Calu3 (cell line): Measurements from ENCODE around the gene TMEM222. TPM values are rescaled to one million over a fixed set of nuclear protein-coding genes. Genes with fewer than 3 reads are reported as not detected.

Experiments
- BruUV-seq: library from RNA; stranded (reverse); fragments of 400-500 nt; replicated peaks from 2 replicates; lab custom pipeline; 2021; lab: Mats Ljungman, UMichigan
- CTCF ChIA-PET: fragments of 300-600 bp; sonication (Branson Sonifier 250); formaldehyde crosslinking; loops from one replicate; lab custom pipeline; 2022; ENCODE audit warnings: antibody characterized with exemption; lab: Charles Lee
- DNase-seq: peaks from one replicate; pipeline ENCODE4 v3.0.0; 2022
- H3K27ac Mint-ChIP-seq: one replicate; pipeline ENCODE4 v1.8.0; 2022; ENCODE audit warnings: mixed read lengths; ENCODE audit not compliant: unreplicated experiment
- H3K27me3 Mint-ChIP-seq: one replicate; pipeline ENCODE4 v1.8.0; 2022; ENCODE audit warnings: mixed read lengths; ENCODE audit not compliant: unreplicated experiment
- H3K36me3 Mint-ChIP-seq: one replicate; pipeline ENCODE4 v1.8.0; 2022; ENCODE audit warnings: mild to moderate bottlenecking, moderate library complexity, mixed read lengths; ENCODE audit not compliant: insufficient read depth, unreplicated experiment
- H3K4me1 Mint-ChIP-seq: one replicate; pipeline ENCODE4 v1.8.0; 2022; ENCODE audit warnings: mild to moderate bottlenecking, low read depth, mixed read lengths; ENCODE audit not compliant: unreplicated experiment
- H3K4me3 Mint-ChIP-seq: one replicate; pipeline ENCODE4 v1.8.0; 2022; ENCODE audit warnings: mild to moderate bottlenecking, low read depth, moderate library complexity, mixed read lengths; ENCODE audit not compliant: unreplicated experiment
- H3K9me3 Mint-ChIP-seq: one replicate; pipeline ENCODE4 v1.8.0; 2022; ENCODE audit warnings: low read depth, mixed read lengths; ENCODE audit not compliant: unreplicated experiment
- CTCF ChIP-seq: fragments of 200-600 bp; IDR thresholded peaks from one replicate; pipeline ENCODE4 v1.8.0; 2022; ENCODE audit warnings: antibody characterized with exemption; ENCODE audit not compliant: unreplicated experiment
- intact Hi-C: fragments of 100-400 bp; cut with micrococcal nuclease; formaldehyde crosslinking; loops from one replicate; pipeline ENCODE4 v1.10.0; 2022; ENCODE audit not compliant: unreplicated experiment
- total RNA-seq: library from RNA; stranded (reverse); gene quantifications from 2 replicates; pipeline ENCODE4 v1.2.3, GENCODE V29; 2022

TMEM222 gene
- total RNA-seq, 1 experiment from 2014 or later: 30.4 TPM

- DNase-seq: peak; percentile 20
- BruUV-seq: no TSS peak
- peaks cover 32% of the 10 kb centered on the region for H3K4me1 Mint-ChIP-seq
- no peak overlapping the region for H3K4me3 Mint-ChIP-seq
- intact Hi-C loops: no loop called here
- no peak overlapping the region for H3K27ac Mint-ChIP-seq
- no peak for TF ChIP-seq CTCF
- no peaks in the 10 kb centered on the region for H3K27me3 Mint-ChIP-seq
- H3K36me3 Mint-ChIP-seq: peaks cover 43% of the 10 kb centered on the region
- CTCF ChIA-PET: no interaction called here
- H3K9me3 Mint-ChIP-seq: no peaks in the 10 kb centered on the region
Observed at GRCh38 chr1:27346991-27347624, 25.1 kb downstream of the TMEM222 start.

GRCh38 chr1:27348861-27349783, 27.2 kb downstream of the TMEM222 start:
- peaks cover 16% of the 10 kb centered on the region for H3K4me1 Mint-ChIP-seq

GRCh38 chr1:27349784-27350662, 28.1 kb downstream of the TMEM222 start:
- no peaks in the 10 kb centered on the region for H3K9me3 Mint-ChIP-seq
- H3K27ac Mint-ChIP-seq: no peak overlapping the region
- no peak for DNase-seq
- no peak overlapping the region for H3K4me3 Mint-ChIP-seq
- BruUV-seq: no TSS peak
- no peaks in the 10 kb centered on the region for H3K27me3 Mint-ChIP-seq
- H3K4me1 Mint-ChIP-seq: peaks cover 16% of the 10 kb centered on the region
- CTCF ChIA-PET: interaction anchor here (0.6 kb wide), 1 partner anchor 706 kb away, joined by 3 read pairs; no protein-coding TSS in a partner anchor
- intact Hi-C loops: no loop called here
- H3K36me3 Mint-ChIP-seq: peaks cover 36% of the 10 kb centered on the region
- TF ChIP-seq CTCF: no peak

More at GRCh38 chr1:27348861-27349783, 27.2 kb downstream of the TMEM222 start:
- no peak for TF ChIP-seq CTCF
- Mint-ChIP-seq H3K9me3 (no peaks in the 10 kb centered on the region), H3K4me3 (no peak overlapping the region), H3K27me3 (no peaks in the 10 kb centered on the region), H3K27ac (no peak overlapping the region), H3K36me3 (peaks cover 36% of the 10 kb centered on the region)
- intact Hi-C loops: no loop called here
- no TSS peak for BruUV-seq
- CTCF ChIA-PET: interaction anchor here (0.7 kb wide), 1 partner anchor 169 kb away, joined by 13 read pairs; no protein-coding TSS in a partner anchor
- peak; percentile 60 for DNase-seq
